ENCODE results near the gene NAA60.

Gene NAA60

DNA sequence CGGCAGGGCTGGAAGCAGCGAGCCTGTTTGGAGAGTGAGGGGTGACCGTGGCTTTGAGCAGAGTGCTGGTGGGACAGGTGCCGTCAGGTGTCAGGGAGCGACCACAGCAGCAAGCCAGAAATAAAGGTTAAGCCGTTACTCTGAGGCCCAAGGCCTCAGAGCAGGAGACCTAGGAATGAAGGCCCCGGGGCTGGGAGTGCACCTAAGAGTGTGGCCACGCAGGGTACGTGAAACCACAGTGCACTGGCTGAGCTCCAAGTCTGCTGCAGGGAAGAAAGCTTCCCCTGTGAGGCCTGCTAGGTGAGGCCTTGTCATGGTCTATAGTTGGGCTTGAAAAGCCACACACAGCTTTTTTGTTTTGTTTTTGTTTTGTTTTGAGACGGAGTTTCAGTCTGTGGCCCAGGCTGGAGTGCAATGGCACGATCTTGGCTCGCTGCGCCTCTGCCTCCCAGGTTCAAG, 66.0 kb downstream of the NAA60 start (continued):
- no peak for TF ChIP-seq MEIS1 (CRISPR knock-in tag; IDR thresholded peaks at IDR 0.05; ENCODE audit: borderline replicate concordance)
- TF ChIP-seq ZIC2 (tag by site-specific recombination; IDR thresholded peaks at IDR 0.05) = peak; percentile 50
- no peak for TF ChIP-seq YY2 (tag by site-specific recombination; IDR thresholded peaks at IDR 0.05)
- no peak for TF ChIP-seq ZNF585B (tag by site-specific recombination; IDR thresholded peaks at IDR 0.05)
- TF ChIP-seq ZFP69B (tag by site-specific recombination; IDR thresholded peaks at IDR 0.05) = no peak

GRCh38 chr16:3510416-3510815, 66.9 kb downstream of the NAA60 start:
- Histone ChIP-seq H3K9me3 (ENCODE audit: control insufficient read depth, insufficient read depth, low read depth, low read length) (no peaks in the 10 kb centered on the region), H3K27ac (ENCODE audit: extremely low read depth, low read depth, low read length) (no peak overlapping the region), H3K4me3 (ENCODE audit: low read depth, low read length) (no peak overlapping the region), H3K36me3 (ENCODE audit: control insufficient read depth in 2 of 2, insufficient read depth in 1 of 2, low read length in 2 of 2) (peaks cover 33 to 84% of the 10 kb centered on the region in 2 experiments), H3K4me1 (ENCODE audit: control insufficient read depth, insufficient read depth, low read length) (peaks cover 3% of the 10 kb centered on the region; the same call in 1 of the 2 replicates)
- TF ChIP-seq ZNF112 (tag by site-specific recombination; IDR thresholded peaks at IDR 0.05) (no peak), ZBTB7A (tag by site-specific recombination; IDR thresholded peaks at IDR 0.05; ENCODE audit: low read depth) (no peak), ZNF19 (tag by site-specific recombination; IDR thresholded peaks at IDR 0.05; ENCODE audit: low read depth) (no peak), ZNF548 (tag by site-specific recombination; IDR thresholded peaks at IDR 0.05) (no peak)
- ChIA-PET POLR2A (no interaction called here), CTCF (interaction anchor here (1.0 kb wide), 1 partner anchor 11 kb away, joined by 3 read pairs; no protein-coding TSS in a partner anchor)

GRCh38 chr16:3511286-3512180, 68.1 kb downstream of the NAA60 start:
- H3K9me3 ChIP-seq (ENCODE audit: control insufficient read depth, insufficient read depth, low read depth, low read length) = no peaks in the 10 kb centered on the region
- peaks cover 28 to 85% of the 10 kb centered on the region in 2 experiments for H3K36me3 ChIP-seq (ENCODE audit: control insufficient read depth in 2 of 2, insufficient read depth in 1 of 2, low read length in 2 of 2)
- H3K27ac ChIP-seq (ENCODE audit: extremely low read depth, low read depth, low read length) = no peak overlapping the region
- POLR2A ChIA-PET = interaction anchor here (1.4 kb wide), 1 partner anchor 110 kb away, joined by 3 read pairs; the partner anchor contains the start of genes ZNF174 and ZSCAN32
- CTCF ChIA-PET = interaction anchor here (0.6 to 1.0 kb wide), 2 partner anchors 12 to 905 kb away, joined by 3 read pairs; partner anchors contain the start of gene CORO7
- H3K4me3 ChIP-seq (ENCODE audit: low read depth, low read length) = no peak overlapping the region
- peaks cover 3% of the 10 kb centered on the region; the same call in 1 of the 2 replicates for H3K4me1 ChIP-seq (ENCODE audit: control insufficient read depth, insufficient read depth, low read length)
- TF ChIP-seq, protein P1, sequence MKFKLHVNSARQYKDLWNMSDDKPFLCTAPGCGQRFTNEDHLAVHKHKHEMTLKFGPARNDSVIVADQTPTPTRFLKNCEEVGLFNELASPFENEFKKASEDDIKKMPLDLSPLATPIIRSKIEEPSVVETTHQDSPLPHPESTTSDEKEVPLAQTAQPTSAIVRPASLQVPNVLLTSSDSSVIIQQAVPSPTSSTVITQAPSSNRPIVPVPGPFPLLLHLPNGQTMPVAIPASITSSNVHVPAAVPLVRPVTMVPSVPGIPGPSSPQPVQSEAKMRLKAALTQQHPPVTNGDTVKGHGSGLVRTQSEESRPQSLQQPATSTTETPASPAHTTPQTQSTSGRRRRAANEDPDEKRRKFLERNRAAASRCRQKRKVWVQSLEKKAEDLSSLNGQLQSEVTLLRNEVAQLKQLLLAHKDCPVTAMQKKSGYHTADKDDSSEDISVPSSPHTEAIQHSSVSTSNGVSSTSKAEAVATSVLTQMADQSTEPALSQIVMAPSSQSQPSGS (tag by site-specific recombination; IDR thresholded peaks at IDR 0.05; ENCODE audit: low read depth) = no peak
- no peak for TF ChIP-seq ZNF629 (tag by site-specific recombination; IDR thresholded peaks at IDR 0.05)
- no peak for TF ChIP-seq PRDM4 (tag by site-specific recombination; IDR thresholded peaks at IDR 0.05)
- TF ChIP-seq ZNF560 (tag by site-specific recombination; IDR thresholded peaks at IDR 0.05; ENCODE audit: borderline replicate concordance) = no peak
- TF ChIP-seq GLI4 (tag by site-specific recombination; IDR thresholded peaks at IDR 0.05) = no peak
- TF ChIP-seq ZNF366 (tag by site-specific recombination; conservative IDR thresholded peaks at IDR 0.05) = no peak
- TF ChIP-seq ZNF530 (tag by site-specific recombination; IDR thresholded peaks at IDR 0.05; ENCODE audit: low read depth) = no peak
- TF ChIP-seq, protein P2, sequence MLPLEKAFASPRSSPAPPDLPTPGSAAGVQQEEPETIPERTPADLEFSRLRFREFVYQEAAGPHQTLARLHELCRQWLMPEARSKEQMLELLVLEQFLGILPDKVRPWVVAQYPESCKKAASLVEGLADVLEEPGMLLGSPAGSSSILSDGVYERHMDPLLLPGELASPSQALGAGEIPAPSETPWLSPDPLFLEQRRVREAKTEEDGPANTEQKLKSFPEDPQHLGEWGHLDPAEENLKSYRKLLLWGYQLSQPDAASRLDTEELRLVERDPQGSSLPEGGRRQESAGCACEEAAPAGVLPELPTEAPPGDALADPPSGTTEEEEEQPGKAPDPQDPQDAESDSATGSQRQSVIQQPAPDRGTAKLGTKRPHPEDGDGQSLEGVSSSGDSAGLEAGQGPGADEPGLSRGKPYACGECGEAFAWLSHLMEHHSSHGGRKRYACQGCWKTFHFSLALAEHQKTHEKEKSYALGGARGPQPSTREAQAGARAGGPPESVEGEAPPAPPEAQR (tag by site-specific recombination; IDR thresholded peaks at IDR 0.05) = no peak
- TF ChIP-seq ZNF670 (tag by site-specific recombination; IDR thresholded peaks at IDR 0.05; ENCODE audit: low read depth) = no peak
- no peak for TF ChIP-seq ZNF529 (tag by site-specific recombination; IDR thresholded peaks at IDR 0.05; ENCODE audit: insufficient replicate concordance)
- TF ChIP-seq ZNF133 (tag by site-specific recombination; IDR thresholded peaks at IDR 0.05) = no peak
- no peak for TF ChIP-seq OVOL3 (tag by site-specific recombination; IDR thresholded peaks at IDR 0.05)
- no peak for TF ChIP-seq ZNF175 (tag by site-specific recombination; IDR thresholded peaks at IDR 0.05)
- TF ChIP-seq KLF10 (tag by site-specific recombination; IDR thresholded peaks at IDR 0.05) = no peak
- TF ChIP-seq, protein P3, sequence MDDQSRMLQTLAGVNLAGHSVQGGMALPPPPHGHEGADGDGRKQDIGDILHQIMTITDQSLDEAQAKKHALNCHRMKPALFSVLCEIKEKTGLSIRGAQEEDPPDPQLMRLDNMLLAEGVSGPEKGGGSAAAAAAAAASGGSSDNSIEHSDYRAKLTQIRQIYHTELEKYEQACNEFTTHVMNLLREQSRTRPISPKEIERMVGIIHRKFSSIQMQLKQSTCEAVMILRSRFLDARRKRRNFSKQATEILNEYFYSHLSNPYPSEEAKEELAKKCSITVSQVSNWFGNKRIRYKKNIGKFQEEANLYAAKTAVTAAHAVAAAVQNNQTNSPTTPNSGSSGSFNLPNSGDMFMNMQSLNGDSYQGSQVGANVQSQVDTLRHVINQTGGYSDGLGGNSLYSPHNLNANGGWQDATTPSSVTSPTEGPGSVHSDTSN (CRISPR knock-in tag; IDR thresholded peaks at IDR 0.05) = no peak
- no peak for TF ChIP-seq ZNF174 (tag by site-specific recombination; IDR thresholded peaks at IDR 0.05)
- no peak for TF ChIP-seq ZNF114 (tag by site-specific recombination; IDR thresholded peaks at IDR 0.05)
- TF ChIP-seq ZNF37A (tag by site-specific recombination; IDR thresholded peaks at IDR 0.05) = no peak

Data from HEK293 (cell line).